Osteocyte (in vitro differentiated cells): ENCODE data around the gene TTLL11. TPM values are rescaled to one million over a fixed set of nuclear protein-coding genes. Genes with fewer than 3 reads are reported as not detected.

Experiments used
- DNase-seq: peaks from one replicate; pipeline ENCODE4 v3.0.0; 2021; ENCODE audit warnings: mixed read lengths; ENCODE audit not compliant: unreplicated experiment; ENCODE audit errors: extremely low spot score
- H3K27ac Mint-ChIP-seq: one replicate; pipeline ENCODE4 v1.8.0; 2021; ENCODE audit warnings: mild to moderate bottlenecking, mixed read lengths; ENCODE audit not compliant: unreplicated experiment
- H3K27me3 Mint-ChIP-seq: one replicate; pipeline ENCODE4 v1.8.0; 2021; ENCODE audit warnings: mixed read lengths; ENCODE audit not compliant: unreplicated experiment
- H3K36me3 Mint-ChIP-seq: one replicate; pipeline ENCODE4 v1.8.0; 2021; ENCODE audit warnings: mixed read lengths; ENCODE audit not compliant: unreplicated experiment
- H3K4me1 Mint-ChIP-seq: one replicate; pipeline ENCODE4 v1.8.0; 2021; ENCODE audit warnings: mixed read lengths; ENCODE audit not compliant: unreplicated experiment
- H3K4me3 Mint-ChIP-seq: one replicate; pipeline ENCODE4 v1.8.0; 2021; ENCODE audit warnings: mild to moderate bottlenecking, moderate library complexity, mixed read lengths; ENCODE audit not compliant: unreplicated experiment
- H3K9me3 Mint-ChIP-seq: one replicate; pipeline ENCODE4 v1.8.0; 2021; ENCODE audit warnings: mixed read lengths; ENCODE audit not compliant: unreplicated experiment
- total RNA-seq: library from RNA; stranded (reverse); gene quantifications from 2 replicates; pipeline ENCODE4 v1.2.1, GENCODE V29; 2021
- TF ChIP-seq, protein P1 (sequence below): fragments of 200-600 bp; sonication (generic); IDR thresholded peaks from 2 replicates; pipeline ENCODE4 v1.5.0; 2021; ENCODE audit warnings: antibody characterized with exemption, mild to moderate bottlenecking, moderate library complexity

The TTLL11 gene
- total RNA-seq, 1 donor from 2014 or later = 6.0 TPM

DNA sequence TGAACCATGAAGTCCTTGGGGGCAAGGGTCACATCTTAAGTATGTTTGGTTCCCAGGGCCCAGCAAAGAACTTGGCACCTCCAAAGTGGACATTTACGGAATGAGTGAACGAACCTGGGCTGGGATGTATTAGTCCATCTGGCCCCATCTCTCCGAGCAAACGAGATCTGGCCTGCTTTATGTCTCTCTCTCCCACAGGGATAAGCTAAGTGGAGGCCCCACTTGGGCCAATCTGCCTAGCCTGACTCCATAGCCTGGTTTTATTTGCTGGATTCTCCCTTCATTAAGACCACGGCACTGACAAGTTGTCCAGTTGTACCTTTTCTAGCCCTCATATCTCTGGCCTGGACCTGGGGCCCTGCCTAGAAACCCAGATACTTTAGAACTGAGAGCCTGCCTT is 2.1 kb downstream of the TTLL11 start:
- H3K4me3 Mint-ChIP-seq = peak overlapping the region; percentile 22
- peaks cover 3% of the 10 kb centered on the region for H3K27me3 Mint-ChIP-seq
- TF ChIP-seq, protein P1, sequence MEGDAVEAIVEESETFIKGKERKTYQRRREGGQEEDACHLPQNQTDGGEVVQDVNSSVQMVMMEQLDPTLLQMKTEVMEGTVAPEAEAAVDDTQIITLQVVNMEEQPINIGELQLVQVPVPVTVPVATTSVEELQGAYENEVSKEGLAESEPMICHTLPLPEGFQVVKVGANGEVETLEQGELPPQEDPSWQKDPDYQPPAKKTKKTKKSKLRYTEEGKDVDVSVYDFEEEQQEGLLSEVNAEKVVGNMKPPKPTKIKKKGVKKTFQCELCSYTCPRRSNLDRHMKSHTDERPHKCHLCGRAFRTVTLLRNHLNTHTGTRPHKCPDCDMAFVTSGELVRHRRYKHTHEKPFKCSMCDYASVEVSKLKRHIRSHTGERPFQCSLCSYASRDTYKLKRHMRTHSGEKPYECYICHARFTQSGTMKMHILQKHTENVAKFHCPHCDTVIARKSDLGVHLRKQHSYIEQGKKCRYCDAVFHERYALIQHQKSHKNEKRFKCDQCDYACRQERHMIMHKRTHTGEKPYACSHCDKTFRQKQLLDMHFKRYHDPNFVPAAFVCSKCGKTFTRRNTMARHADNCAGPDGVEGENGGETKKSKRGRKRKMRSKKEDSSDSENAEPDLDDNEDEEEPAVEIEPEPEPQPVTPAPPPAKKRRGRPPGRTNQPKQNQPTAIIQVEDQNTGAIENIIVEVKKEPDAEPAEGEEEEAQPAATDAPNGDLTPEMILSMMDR = no peak
- no peaks in the 10 kb centered on the region for H3K9me3 Mint-ChIP-seq
- H3K36me3 Mint-ChIP-seq = no peaks in the 10 kb centered on the region
- no peak for DNase-seq
- no peak overlapping the region for H3K27ac Mint-ChIP-seq
- H3K4me1 Mint-ChIP-seq = peaks cover 25% of the 10 kb centered on the region

DNA sequence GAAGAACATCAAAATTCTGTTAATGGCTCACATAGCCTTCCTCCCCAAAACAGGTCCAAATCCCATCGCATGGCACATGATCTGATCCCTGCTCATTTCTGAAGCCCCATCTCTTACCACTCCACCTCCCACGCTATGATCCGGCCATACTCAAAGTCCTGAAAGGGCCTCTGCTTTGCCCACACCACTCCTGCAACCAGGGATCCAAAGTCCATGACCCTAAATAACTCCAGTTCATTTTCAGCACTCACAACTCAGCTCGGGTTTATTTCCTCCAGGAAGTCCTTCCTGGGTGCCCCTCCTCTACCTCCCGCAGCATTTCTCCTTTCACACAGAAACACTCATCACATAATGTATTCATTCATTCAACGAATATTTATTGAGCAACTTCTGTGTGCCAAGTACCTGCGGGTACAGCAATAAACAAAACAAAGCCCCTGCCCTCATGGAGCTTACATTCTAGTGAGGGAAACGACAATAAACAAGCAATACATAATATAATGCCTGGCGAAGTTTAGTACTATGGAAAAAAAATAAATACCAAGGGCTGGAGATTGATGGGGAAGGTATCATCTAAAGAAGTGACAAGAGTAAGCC is 2.7 kb downstream of the TTLL11 start:
- TF ChIP-seq, protein P1 = no peak
- peak; percentile 34 for DNase-seq
- Mint-ChIP-seq H3K27ac (no peak overlapping the region), H3K4me1 (peaks cover 23% of the 10 kb centered on the region), H3K27me3 (peaks cover 3% of the 10 kb centered on the region), H3K9me3 (no peaks in the 10 kb centered on the region), H3K4me3 (no peak overlapping the region), H3K36me3 (no peaks in the 10 kb centered on the region)

DNA sequence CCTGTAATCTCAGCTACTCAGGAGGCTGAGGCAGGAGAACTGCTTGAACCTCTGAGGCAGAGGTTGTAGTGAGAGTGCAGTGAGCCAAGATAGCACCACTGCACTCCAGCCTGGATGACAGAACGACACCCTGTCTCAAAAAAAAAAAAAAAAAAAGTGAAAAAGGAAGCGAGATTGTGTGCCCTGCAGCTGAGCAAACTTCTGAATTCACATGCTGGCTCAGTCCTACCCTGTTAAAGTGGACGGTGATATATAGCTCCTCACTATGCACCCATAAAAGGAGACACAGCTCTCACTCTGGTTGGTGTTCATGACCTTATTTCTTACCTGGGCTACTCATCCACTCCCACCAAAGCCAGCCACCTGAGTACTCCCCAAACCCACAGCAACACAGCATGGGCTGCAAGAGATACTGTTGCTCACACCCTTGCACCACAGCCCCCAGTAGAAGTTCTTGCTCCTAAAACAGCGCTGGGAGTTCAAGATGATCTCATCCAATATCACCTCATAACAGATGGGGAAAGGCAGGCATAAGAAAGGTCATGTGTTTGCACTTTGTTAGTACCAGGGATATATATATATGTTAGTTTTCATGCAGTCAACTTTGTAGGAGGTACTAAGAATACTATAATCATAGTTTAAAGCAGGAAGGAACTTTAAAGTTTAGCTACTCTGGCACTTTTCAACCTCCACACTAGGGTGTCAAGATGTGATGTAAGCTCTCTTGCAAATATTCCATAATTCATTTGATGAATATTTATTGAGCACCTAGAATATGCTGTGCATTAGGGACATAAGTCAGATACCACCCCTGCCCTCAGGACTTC is 4.0 kb downstream of the TTLL11 start:
- Mint-ChIP-seq H3K4me1 (peaks cover 24% of the 10 kb centered on the region), H3K27me3 (no peaks in the 10 kb centered on the region), H3K9me3 (no peaks in the 10 kb centered on the region), H3K36me3 (no peaks in the 10 kb centered on the region), H3K27ac (no peak overlapping the region), H3K4me3 (no peak overlapping the region)
- TF ChIP-seq, protein P1 = no peak
- DNase-seq = no peak

GRCh38 chr9:122087406-122088200 is 5.5 kb downstream of the TTLL11 start:
- H3K9me3 Mint-ChIP-seq = no peaks in the 10 kb centered on the region
- H3K4me1 Mint-ChIP-seq = peaks cover 33% of the 10 kb centered on the region
- TF ChIP-seq, protein P1 = no peak
- H3K27ac Mint-ChIP-seq = no peak overlapping the region
- no peak overlapping the region for H3K4me3 Mint-ChIP-seq
- H3K27me3 Mint-ChIP-seq = no peaks in the 10 kb centered on the region
- no peaks in the 10 kb centered on the region for H3K36me3 Mint-ChIP-seq
- no peak for DNase-seq

DNA sequence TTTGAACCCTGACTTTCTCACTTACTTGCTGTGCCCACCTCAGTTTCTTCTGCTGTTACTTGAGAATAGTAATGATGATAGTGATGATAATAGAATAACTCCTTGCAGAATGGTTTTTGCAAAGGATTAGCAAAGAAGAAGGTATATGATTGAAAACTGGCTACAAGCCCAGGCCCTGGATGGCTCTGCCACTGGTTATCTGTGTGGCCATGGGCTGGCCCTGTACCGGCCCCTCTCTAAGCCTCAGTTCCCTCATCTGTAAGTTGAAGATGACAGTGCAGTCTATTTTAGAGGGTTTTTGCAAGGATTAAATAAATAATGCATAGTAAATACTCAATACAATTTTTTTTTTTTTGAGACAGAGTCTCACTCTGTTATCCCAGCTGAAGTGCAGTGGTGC is 6.2 kb downstream of the TTLL11 start:
- H3K4me3 Mint-ChIP-seq = no peak overlapping the region
- no peaks in the 10 kb centered on the region for H3K36me3 Mint-ChIP-seq
- H3K27me3 Mint-ChIP-seq = no peaks in the 10 kb centered on the region
- H3K27ac Mint-ChIP-seq = no peak overlapping the region
- TF ChIP-seq, protein P1 = no peak
- no peak for DNase-seq
- H3K9me3 Mint-ChIP-seq = no peaks in the 10 kb centered on the region
- peaks cover 28% of the 10 kb centered on the region for H3K4me1 Mint-ChIP-seq
